ENCODE measurements around the gene SLC26A3. TPM values are rescaled to one million over a fixed set of nuclear protein-coding genes. Genes with fewer than 3 reads are reported as not detected.

Gene SLC26A3
- total RNA-seq, 4 donors from 2014 or later, result 1.0 TPM; not detected in 3

GRCh38 chr7:107783648-107784047, 19.4 kb downstream of the SLC26A3 start:
- TF ChIP-seq CTCF (IDR thresholded peaks at IDR 0.05), result no peak
- no peak for ATAC-seq (ENCODE audit: low FRiP score)
- no peak for DNase-seq (ENCODE audit: low spot score)

GRCh38 chr7:107782374-107782773, 20.6 kb downstream of the SLC26A3 start:
- TF ChIP-seq CTCF (IDR thresholded peaks at IDR 0.05), result no peak
- no peak for ATAC-seq (ENCODE audit: low FRiP score)
- no peak for DNase-seq (ENCODE audit: low spot score)

- DNase-seq (ENCODE audit: low spot score), result no peak
- no peak for TF ChIP-seq CTCF (IDR thresholded peaks at IDR 0.05)
- no peak for ATAC-seq (ENCODE audit: low FRiP score)
These were observed 23.4 kb downstream of the SLC26A3 start for GRCh38 chr7:107779647-107780099.

- ATAC-seq (ENCODE audit: low FRiP score), result no peak
- TF ChIP-seq CTCF (IDR thresholded peaks at IDR 0.05), result no peak
- no peak for DNase-seq (ENCODE audit: low spot score)
These were observed 24.7 kb downstream of the SLC26A3 start for GRCh38 chr7:107778283-107778682.

- no peak for DNase-seq (ENCODE audit: low spot score)
- no peak for TF ChIP-seq CTCF (IDR thresholded peaks at IDR 0.05)
- no peak for ATAC-seq (ENCODE audit: low FRiP score)
These were observed 25.3 kb downstream of the SLC26A3 start for GRCh38 chr7:107777702-107778101.

- TF ChIP-seq CTCF (IDR thresholded peaks at IDR 0.05), result no peak
- DNase-seq (ENCODE audit: low spot score) (no peak), ATAC-seq (ENCODE audit: low FRiP score) (no peak)
These were observed 30.0 kb downstream of the SLC26A3 start for GRCh38 chr7:107773027-107773426.

- no peak for TF ChIP-seq CTCF (IDR thresholded peaks at IDR 0.05)
- DNase-seq (ENCODE audit: low spot score) (no peak), ATAC-seq (ENCODE audit: low FRiP score) (no peak)
These were observed 34.8 kb downstream of the SLC26A3 start for GRCh38 chr7:107768263-107768662.
